Fibroblast of skin of scalp (primary cell): ENCODE measurements around the gene EPOP.
A peak's percentile ranks its signal among the peaks of the same experiment; 100 is the strongest.

Experiments used
- DNase-seq: peaks from one replicate; pipeline ENCODE4 v3.0.0-alpha.2; 2013

EPOP gene

GRCh38 chr17:38705803-38706504 lies 31.2 kb upstream of the EPOP start:
- peak; percentile 65 for DNase-seq

GRCh38 chr17:38705523-38705802 lies 30.7 kb upstream of the EPOP start:
- no peak for DNase-seq

GRCh38 chr17:38704606-38705522 lies 30.1 kb upstream of the EPOP start, which contains the start of gene MLLT6:
MLLT6 (plus strand) TSS chr17:38705273; CDS start chr17:38705633, 360 bp downstream.
- peak; percentile 83 for DNase-seq

- DNase-seq = no peak
These were observed 29.2 kb upstream of the EPOP start for GRCh38 chr17:38703742-38704605.

GRCh38 chr17:38702916-38703741 lies 28.4 kb upstream of the EPOP start:
- no peak for DNase-seq

GRCh38 chr17:38702166-38702915 lies 27.6 kb upstream of the EPOP start:
- DNase-seq = peak; percentile 89

- DNase-seq = no peak
These were observed 26.9 kb upstream of the EPOP start for GRCh38 chr17:38701504-38702165.

- DNase-seq = no peak
These were observed 24.0 kb upstream of the EPOP start for GRCh38 chr17:38698760-38699159.

- DNase-seq = no peak
These were observed 22.5 kb upstream of the EPOP start for GRCh38 chr17:38697061-38697820.

GRCh38 chr17:38693700-38694329 lies 19.1 kb upstream of the EPOP start:
- DNase-seq = peak; percentile 42

- no peak for DNase-seq
These were observed 16.4 kb upstream of the EPOP start for GRCh38 chr17:38691154-38691553.

GRCh38 chr17:38690386-38690785 lies 15.6 kb upstream of the EPOP start:
- no peak for DNase-seq

- no peak for DNase-seq
These were observed 12.5 kb upstream of the EPOP start for GRCh38 chr17:38687286-38687685.

GRCh38 chr17:38685491-38685890 lies 10.7 kb upstream of the EPOP start:
- no peak for DNase-seq

GRCh38 chr17:38681096-38681495 lies 6.3 kb upstream of the EPOP start:
- no peak for DNase-seq

- DNase-seq = no peak
These were observed 3.1 kb upstream of the EPOP start for GRCh38 chr17:38677819-38678218.

- DNase-seq = peak; percentile 86
These were observed 2.1 kb upstream of the EPOP start for GRCh38 chr17:38676706-38677504.

- no peak for DNase-seq
These were observed 576 bp downstream of the EPOP start for GRCh38 chr17:38674014-38674748.
